ENCODE results near the gene SNRPD3.

GRCh38 chr22:24564376-24565058 is 8.7 kb downstream of the SNRPD3 start:
- TF ChIP-seq CTCF (IDR thresholded peaks at IDR 0.05; ENCODE audit: extremely low read depth in 1 of 2, insufficient read depth in 1 of 2, low read depth in 1 of 2, low read length in 2 of 2) = no peak
- no peak for TF ChIP-seq MAX (IDR thresholded peaks at IDR 0.05; ENCODE audit: insufficient read depth, insufficient read length)
- no peak for TF ChIP-seq POLR2A (IDR thresholded peaks at IDR 0.05; ENCODE audit: low read depth, low read length)

Measured in endothelial cell of umbilical vein (primary cell).